ENCODE measurements around the gene TNS4.

Gene TNS4

DNA sequence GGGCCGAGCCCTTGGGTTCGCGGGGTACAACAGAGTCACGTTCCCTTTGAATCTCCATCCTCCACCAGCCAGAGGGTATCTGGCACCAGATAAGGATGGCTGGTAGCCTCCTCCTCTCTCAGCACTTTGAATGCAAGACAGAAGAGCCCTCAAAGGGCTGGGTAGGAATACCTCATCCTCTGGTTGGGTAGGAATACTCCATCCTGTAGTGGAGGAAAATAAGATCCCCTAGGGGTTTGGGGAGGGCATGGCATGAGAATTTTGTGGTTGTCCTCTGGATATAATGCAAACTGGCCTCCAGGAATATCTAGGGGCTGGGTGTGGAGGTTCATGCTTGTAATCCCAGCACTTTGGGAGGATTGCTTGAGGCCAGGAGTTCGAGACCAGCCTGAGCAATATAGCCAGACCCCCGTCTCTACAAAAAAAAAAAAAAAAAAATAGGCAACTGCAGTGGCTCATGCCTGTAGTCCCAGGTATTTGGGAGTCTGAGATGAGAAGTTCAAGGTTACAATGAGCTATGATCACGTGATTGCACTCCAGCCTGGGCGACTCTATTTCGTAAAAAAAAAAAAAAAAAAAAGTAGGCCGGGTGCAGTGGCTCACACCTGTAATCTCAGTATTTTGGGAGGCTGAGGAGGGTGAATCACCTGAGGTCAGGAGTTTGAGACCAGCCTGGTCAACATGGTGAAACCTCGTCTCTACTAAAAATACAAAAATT, 55.5 kb downstream of the TNS4 start:
- TF ChIP-seq, protein P1, sequence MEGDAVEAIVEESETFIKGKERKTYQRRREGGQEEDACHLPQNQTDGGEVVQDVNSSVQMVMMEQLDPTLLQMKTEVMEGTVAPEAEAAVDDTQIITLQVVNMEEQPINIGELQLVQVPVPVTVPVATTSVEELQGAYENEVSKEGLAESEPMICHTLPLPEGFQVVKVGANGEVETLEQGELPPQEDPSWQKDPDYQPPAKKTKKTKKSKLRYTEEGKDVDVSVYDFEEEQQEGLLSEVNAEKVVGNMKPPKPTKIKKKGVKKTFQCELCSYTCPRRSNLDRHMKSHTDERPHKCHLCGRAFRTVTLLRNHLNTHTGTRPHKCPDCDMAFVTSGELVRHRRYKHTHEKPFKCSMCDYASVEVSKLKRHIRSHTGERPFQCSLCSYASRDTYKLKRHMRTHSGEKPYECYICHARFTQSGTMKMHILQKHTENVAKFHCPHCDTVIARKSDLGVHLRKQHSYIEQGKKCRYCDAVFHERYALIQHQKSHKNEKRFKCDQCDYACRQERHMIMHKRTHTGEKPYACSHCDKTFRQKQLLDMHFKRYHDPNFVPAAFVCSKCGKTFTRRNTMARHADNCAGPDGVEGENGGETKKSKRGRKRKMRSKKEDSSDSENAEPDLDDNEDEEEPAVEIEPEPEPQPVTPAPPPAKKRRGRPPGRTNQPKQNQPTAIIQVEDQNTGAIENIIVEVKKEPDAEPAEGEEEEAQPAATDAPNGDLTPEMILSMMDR (IDR thresholded peaks at IDR 0.05; ENCODE audit: control extremely low read depth, extremely low read depth, low read depth, missing control alignments), result no peak
- POLR2A ChIA-PET, result interaction anchor here (0.7 kb wide), 1 partner anchor 24 kb away, joined by 4 read pairs; no protein-coding TSS in a partner anchor
- DNase-seq (ENCODE audit: extremely low spot score), result no peak
- CTCF ChIA-PET, result interaction anchor here (1.2 to 16.5 kb wide), 6 partner anchors 30 to 115 kb away, joined by 3 to 113 read pairs (median 8); no protein-coding TSS in a partner anchor

GRCh38 chr17:40443988-40444899, 57.2 kb downstream of the TNS4 start:
- ChIA-PET POLR2A (interaction anchor here (0.8 kb wide), 1 partner anchor 111 kb away, joined by 3 read pairs; no protein-coding TSS in a partner anchor), CTCF (interaction anchor here (0.8 to 16.5 kb wide), 23 partner anchors 9 to 348 kb away, joined by 3 to 113 read pairs (median 4); partner anchors contain the start of gene TOP2A)
- TF ChIP-seq, protein P1 (IDR thresholded peaks at IDR 0.05; ENCODE audit: control extremely low read depth, extremely low read depth, low read depth, missing control alignments), result no peak
- DNase-seq (ENCODE audit: extremely low spot score), result no peak

DNA sequence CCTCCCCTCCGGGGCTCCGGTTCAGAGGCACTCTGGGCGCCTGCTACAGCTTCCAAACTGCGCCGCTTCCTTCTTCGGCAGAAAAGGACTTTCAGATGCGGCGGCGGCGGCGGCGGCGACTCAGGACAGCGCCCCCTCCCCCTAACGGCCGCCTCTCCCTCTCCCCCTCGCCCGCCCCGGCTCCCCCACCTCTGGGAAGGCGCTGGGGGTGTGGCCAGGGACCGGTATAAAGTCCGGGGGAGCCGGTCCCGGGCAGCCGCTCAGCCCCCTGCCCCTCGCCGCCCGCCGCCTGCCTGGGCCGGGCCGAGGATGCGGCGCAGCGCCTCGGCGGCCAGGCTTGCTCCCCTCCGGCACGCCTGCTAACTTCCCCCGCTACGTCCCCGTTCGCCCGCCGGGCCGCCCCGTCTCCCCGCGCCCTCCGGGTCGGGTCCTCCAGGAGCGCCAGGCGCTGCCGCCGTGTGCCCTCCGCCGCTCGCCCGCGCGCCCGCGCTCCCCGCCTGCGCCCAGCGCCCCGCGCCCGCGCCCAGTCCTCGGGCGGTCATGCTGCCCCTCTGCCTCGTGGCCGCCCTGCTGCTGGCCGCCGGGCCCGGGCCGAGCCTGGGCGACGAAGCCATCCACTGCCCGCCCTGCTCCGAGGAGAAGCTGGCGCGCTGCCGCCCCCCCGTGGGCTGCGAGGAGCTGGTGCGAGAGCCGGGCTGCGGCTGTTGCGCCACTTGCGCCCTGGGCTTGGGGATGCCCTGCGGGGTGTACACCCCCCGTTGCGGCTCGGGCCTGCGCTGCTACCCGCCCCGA, 58.0 kb downstream of the TNS4 start, which contains the start of gene IGFBP4:
IGFBP4 (plus strand) TSS at position 255 of the 792 bp plus-strand sequence; CDS start at position 541, 286 bp downstream.
- ChIA-PET CTCF (interaction anchor here (0.6 to 16.5 kb wide), 23 partner anchors 8 to 349 kb away, joined by 3 to 113 read pairs (median 4); partner anchors contain the start of gene TOP2A), POLR2A (interaction anchor here (0.8 kb wide), 1 partner anchor 111 kb away, joined by 3 read pairs; no protein-coding TSS in a partner anchor)
- TF ChIP-seq, protein P1 (IDR thresholded peaks at IDR 0.05; ENCODE audit: control extremely low read depth, extremely low read depth, low read depth, missing control alignments), result peak; percentile 82
- peak; percentile 81 for DNase-seq (ENCODE audit: extremely low spot score)

DNA sequence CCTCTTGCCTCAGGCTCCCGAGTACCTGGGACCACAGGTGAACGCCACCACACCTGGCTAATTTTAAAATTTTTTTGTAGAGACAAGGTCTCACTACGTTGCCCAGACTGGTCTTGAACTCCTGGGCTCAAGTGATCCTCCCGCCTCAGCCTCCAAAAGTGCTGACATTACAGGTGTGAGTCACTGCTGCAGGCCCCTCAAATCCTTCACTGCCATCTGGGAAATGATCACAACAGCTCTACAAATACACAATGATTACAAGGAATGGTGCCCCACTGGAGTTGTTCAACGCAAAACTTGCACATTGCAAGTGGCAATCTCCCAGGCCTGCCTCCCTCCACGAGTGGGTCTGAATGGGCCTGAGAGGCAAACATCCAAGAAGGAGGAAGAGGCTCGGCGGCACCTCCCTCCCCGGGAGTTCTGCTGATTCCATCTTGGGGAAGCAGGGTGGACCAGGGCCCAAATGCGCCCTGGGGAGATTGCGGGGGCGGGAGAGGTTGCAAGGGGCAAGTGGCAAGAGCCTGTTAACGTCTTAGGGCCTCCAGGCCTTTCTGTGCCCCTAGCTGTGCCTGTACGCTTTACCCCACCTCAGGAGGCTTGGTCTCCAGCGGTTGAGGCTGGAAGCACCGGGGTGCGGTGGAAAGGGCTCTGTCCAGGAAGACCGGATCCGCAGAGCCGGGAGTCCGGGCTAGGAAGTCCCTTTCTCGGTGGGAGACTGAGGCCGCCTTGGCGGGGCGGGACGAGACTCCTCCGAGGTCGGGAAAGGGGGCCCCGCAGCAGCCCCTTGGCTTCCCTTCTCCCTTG, 58.8 kb downstream of the TNS4 start:
- ChIA-PET CTCF (interaction anchor here (0.6 to 16.5 kb wide), 10 partner anchors 8 to 117 kb away, joined by 3 to 113 read pairs (median 4); no protein-coding TSS in a partner anchor), POLR2A (no interaction called here)
- TF ChIP-seq, protein P1 (IDR thresholded peaks at IDR 0.05; ENCODE audit: control extremely low read depth, extremely low read depth, low read depth, missing control alignments), result no peak
- DNase-seq (ENCODE audit: extremely low spot score), result no peak

DNA sequence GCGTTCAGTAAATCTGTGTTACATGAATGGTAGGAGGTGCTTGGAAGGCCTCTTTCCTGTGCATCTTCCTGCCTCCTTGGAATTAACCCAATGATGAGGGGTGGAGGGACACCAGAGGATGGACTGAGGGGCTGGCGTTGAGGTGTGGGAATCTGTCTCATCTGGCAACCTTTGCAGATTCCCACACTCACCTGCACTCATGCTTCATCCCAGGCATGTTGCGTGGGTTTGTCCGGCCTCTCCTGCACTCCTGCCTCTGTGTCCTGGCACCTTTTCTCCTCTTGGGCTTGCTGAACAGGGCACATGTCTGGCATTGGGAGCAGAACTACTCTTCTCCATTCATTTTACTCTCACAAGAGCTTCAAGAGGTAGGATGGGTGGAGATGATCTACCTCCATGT, 61.3 kb downstream of the TNS4 start:
- DNase-seq (ENCODE audit: extremely low spot score), result no peak
- ChIA-PET POLR2A (no interaction called here), CTCF (interaction anchor here (0.7 to 16.5 kb wide), 13 partner anchors 8 to 185 kb away, joined by 3 to 113 read pairs (median 3); partner anchors contain the start of gene TOP2A)
- TF ChIP-seq, protein P1 (IDR thresholded peaks at IDR 0.05; ENCODE audit: control extremely low read depth, extremely low read depth, low read depth, missing control alignments), result no peak
